AG04449 (cell line): ENCODE measurements around the gene HOXD11.

Experiments
- CTCF ChIA-PET: fragments of 350-600 bp; formaldehyde crosslinking; extraction: SDS; loops from one replicate; lab custom pipeline; 2021; ENCODE audit warnings: antibody characterized with exemption; lab: Yijun Ruan, JAX
- POLR2A ChIA-PET: fragments of 400-600, 350-600 bp; formaldehyde crosslinking; extraction: SDS; loops from one replicate; lab custom pipeline; 2020; ENCODE audit warnings: antibody characterized with exemption, inconsistent platforms; lab: Yijun Ruan, JAX
- DNase-seq: peaks from one replicate; pipeline ENCODE4 v3.0.0-alpha.2; 2010; ENCODE audit warnings: low read depth, low spot score
- H3K4me3 ChIP-seq: 2 replicates; pipeline ENCODE4 v1.5.1; 2011; ENCODE audit warnings: low read depth, mild to moderate bottlenecking, control low read depth, low read length
- TF ChIP-seq, protein P1 (sequence below): IDR thresholded peaks from one replicate; pipeline ENCODE4 v1.5.1; 2011; ENCODE audit warnings: mild to moderate bottlenecking, moderate library complexity, low read length, control low read depth, inconsistent platforms; ENCODE audit not compliant: insufficient read depth; ENCODE audit errors: missing control alignments

HOXD11 gene

DNA sequence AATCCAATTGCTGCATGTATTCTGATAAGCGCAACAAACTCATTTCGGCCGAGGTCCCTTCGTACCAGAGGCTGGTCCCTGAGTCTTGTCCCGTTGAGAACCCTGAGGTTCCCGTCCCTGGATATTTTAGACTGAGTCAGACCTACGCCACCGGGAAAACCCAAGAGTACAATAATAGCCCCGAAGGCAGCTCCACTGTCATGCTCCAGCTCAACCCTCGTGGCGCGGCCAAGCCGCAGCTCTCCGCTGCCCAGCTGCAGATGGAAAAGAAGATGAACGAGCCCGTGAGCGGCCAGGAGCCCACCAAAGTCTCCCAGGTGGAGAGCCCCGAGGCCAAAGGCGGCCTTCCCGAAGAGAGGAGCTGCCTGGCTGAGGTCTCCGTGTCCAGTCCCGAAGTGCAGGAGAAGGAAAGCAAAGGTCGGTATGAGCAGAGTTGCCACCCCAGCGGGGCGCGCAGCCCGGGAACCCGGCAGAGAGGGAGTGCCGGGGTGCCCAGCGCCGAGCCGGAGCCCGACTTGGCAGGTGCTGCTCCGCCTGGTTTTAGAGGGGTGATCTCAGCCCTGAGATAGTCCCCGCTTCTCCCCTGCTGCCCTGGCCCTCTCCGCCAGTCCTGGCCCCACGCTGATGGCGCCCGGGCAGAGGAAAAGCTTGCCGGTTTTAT lies 10.2 kb downstream of the HOXD11 start:
- TF ChIP-seq, protein P1, sequence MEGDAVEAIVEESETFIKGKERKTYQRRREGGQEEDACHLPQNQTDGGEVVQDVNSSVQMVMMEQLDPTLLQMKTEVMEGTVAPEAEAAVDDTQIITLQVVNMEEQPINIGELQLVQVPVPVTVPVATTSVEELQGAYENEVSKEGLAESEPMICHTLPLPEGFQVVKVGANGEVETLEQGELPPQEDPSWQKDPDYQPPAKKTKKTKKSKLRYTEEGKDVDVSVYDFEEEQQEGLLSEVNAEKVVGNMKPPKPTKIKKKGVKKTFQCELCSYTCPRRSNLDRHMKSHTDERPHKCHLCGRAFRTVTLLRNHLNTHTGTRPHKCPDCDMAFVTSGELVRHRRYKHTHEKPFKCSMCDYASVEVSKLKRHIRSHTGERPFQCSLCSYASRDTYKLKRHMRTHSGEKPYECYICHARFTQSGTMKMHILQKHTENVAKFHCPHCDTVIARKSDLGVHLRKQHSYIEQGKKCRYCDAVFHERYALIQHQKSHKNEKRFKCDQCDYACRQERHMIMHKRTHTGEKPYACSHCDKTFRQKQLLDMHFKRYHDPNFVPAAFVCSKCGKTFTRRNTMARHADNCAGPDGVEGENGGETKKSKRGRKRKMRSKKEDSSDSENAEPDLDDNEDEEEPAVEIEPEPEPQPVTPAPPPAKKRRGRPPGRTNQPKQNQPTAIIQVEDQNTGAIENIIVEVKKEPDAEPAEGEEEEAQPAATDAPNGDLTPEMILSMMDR = no peak
- no peak for DNase-seq
- ChIA-PET CTCF (interaction anchor here (0.6 to 9.0 kb wide), 7 partner anchors 10 to 1032 kb away, joined by 3 to 73 read pairs (median 8); no protein-coding TSS in a partner anchor), POLR2A (no interaction called here)
- H3K4me3 ChIP-seq = no peak overlapping the region; the same call in 1 of the 2 replicates

DNA sequence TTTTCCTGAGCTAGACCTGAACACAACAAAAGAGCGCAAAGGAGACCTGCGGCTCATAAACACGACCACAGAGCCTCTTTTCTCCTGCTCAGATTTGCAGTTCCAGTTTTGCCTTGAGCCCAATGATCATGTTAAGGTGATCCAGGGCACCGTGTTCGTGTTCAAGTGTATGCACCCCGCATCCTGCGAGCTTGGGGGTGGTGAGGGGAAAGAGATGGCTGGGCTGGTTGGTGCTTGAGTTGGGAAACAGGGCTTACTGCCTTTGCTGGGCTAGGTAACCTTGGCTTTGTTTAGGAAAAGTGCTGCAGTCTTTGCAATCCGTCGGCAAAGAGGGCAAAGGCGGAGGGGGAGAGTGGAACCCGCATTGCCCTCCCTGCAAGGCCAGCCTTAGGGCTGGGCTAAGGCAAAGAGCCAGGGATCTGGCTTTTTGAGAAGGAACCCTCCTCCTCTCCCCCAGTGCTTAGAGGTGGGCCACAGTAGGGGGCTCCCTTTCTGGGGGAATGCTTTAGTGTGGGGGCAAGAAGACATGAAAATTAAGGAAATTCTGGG lies 10.8 kb downstream of the HOXD11 start:
- no peak for DNase-seq
- ChIA-PET POLR2A (no interaction called here), CTCF (interaction anchor here (2.0 to 5.9 kb wide), 5 partner anchors 9 to 696 kb away, joined by 4 to 39 read pairs (median 8); no protein-coding TSS in a partner anchor)
- TF ChIP-seq, protein P1 = no peak
- H3K4me3 ChIP-seq = no peak overlapping the region

DNA sequence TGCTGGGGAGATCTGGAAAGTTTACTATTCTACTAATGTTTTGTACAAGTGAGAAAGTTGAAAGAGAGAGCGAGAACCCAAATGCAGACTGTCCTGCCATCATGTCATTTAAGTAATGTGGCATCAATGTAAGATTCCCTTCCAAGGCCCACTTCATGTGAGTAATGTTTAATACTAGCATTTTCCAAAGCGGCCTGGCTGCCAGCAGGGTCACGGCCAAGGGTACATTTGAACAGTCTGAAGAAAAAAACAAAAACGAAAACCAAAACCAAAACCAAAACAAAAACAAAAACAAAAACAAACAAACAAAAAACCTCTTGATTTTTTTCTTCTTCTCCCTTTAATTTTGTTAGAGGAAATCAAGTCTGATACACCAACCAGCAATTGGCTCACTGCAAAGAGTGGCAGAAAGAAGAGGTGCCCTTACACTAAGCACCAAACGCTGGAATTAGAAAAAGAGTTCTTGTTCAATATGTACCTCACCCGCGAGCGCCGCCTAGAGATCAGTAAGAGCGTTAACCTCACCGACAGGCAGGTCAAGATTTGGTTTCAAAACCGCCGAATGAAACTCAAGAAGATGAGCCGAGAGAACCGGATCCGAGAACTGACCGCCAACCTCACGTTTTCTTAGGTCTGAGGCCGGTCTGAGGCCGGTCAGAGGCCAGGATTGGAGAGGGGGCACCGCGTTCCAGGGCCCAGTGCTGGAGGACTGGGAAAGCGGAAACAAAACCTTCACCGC lies 11.7 kb downstream of the HOXD11 start:
- POLR2A ChIA-PET = no interaction called here
- no peak for DNase-seq
- CTCF ChIA-PET = interaction anchor here (0.6 to 4.7 kb wide), 2 partner anchors 534 to 1035 kb away, joined by 3 to 39 read pairs; no protein-coding TSS in a partner anchor
- TF ChIP-seq, protein P1 = peak; percentile 23
- H3K4me3 ChIP-seq = no peak overlapping the region

DNA sequence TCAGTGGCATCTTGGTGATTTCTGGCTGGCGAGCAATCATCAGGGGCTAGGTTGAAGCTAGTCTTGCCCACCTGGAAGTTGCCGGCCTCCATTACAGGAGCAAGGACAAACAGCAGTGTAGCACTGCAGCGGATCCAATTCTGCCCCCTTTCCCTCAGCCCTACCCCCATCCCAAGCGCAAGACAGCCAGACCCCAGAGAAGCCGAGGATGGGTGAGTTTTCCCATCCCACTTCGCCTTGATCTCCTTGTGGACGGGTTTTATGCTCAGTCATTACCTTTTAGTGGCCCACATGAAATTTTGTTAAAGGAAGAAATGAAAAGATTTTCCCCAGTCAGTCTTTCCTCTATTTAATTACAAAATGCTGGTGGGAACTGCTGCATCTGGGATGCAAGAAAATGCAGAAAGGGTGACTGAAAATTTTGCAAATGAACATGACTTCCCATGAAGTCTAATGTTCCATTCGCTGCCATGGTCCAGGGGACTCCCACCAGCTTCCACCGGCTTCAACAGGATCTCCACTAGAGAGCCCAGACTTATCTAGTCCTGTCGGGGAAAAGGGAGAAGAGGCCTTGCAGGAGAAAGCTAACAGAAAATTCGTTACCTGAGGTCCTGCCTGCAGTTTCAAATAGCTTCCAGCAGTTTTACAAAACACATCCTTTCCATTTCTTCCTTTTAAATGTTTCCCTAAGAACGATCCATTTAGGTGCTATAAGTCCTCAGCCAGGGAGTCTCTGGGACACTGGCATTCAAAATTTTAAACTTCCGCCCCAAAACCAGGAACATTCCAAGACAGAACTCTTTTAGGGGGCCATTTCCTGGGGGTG lies 13.5 kb downstream of the HOXD11 start:
- TF ChIP-seq, protein P1 = no peak
- ChIA-PET CTCF (interaction anchor here (0.7 to 30.2 kb wide), 7 partner anchors 9 to 1042 kb away, joined by 3 to 1421 read pairs (median 17); no protein-coding TSS in a partner anchor), POLR2A (no interaction called here)
- DNase-seq = no peak
- no peak overlapping the region for H3K4me3 ChIP-seq

DNA sequence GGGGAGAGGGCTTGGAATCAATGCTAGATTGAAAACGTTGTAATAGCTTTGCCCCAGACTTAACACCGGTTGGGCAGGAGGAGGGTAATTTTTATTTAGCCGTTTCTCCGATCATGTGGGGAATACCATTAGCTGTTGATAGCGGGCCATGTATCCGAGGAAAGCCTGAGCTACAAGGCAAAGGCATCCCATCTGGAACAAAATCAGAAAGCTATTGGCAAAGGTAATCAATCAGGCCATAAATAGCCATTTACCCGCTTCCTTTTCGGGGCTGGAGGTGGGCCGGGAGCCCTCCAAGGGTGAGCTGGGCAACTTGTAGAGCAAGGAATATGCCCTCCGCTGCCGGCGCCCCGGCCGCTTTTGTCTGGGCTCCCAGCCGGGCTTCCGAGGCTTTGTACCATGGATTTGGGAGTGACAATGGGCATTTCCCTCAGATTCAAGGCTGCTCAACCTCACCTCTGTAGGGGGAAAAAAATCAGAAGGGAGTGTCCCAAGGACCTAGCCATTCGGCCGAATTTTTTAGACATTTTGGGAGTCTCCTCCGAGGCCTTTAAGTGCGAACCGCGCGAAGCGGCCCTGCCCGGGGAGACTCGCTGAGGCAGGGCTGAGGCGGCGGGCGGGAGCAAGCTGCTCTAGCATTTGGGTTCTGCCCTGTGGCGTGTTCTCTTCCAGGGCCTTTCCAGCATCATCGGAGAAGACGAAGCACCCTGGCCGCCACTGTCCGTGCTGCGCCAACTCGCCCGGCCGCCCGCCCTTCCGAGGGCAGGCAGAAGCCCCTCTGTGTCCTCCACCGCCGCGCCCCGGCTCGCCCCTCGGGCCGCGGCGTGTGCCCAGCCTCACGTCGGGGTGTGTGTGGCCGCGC lies 14.3 kb downstream of the HOXD11 start:
- no peak overlapping the region; the same call in 1 of the 2 replicates for H3K4me3 ChIP-seq
- ChIA-PET CTCF (interaction anchor here (1.0 to 30.2 kb wide), 10 partner anchors 8 to 1041 kb away, joined by 3 to 1421 read pairs (median 14); no protein-coding TSS in a partner anchor), POLR2A (interaction anchor here (0.7 kb wide), 1 partner anchor 516 kb away, joined by 5 read pairs; no protein-coding TSS in a partner anchor)
- TF ChIP-seq, protein P1 = no peak
- DNase-seq = no peak
